Activated B cell treated with CpG ODN at 0.5 μM for 24 hours (primary cell): ENCODE data around the gene AAMP. TPM values are rescaled to one million over a fixed set of nuclear protein-coding genes. Genes with fewer than 3 reads are reported as not detected.
A peak's percentile ranks its signal among the peaks of the same experiment; 100 is the strongest.

ENCODE experiments used
- ATAC-seq: fragments of 200-7000 bp; cut with Tn5 transposase; one replicate; pipeline ENCODE4 v1.10.0; 2021; ENCODE audit warnings: low read depth, mild to moderate bottlenecking, moderate library complexity
- CTCF ChIA-PET: fragments of 350-600 bp; sonication (Branson Sonifier 250); formaldehyde crosslinking; loops from one replicate; lab custom pipeline; 2021; ENCODE audit warnings: antibody characterized with exemption; lab: Charles Lee
- POLR2A ChIA-PET: fragments of 350-600 bp; sonication (Branson Sonifier 250); formaldehyde crosslinking; loops from one replicate; lab custom pipeline; 2021; ENCODE audit warnings: antibody characterized with exemption; lab: Charles Lee
- DNase-seq: peaks from one replicate; pipeline ENCODE4 v3.0.0; 2022
- H3K27ac Mint-ChIP-seq: one replicate; pipeline ENCODE4 v1.8.0; 2020; ENCODE audit warnings: mixed read lengths
- H3K27me3 Mint-ChIP-seq: one replicate; pipeline ENCODE4 v1.8.0; 2021; ENCODE audit warnings: mixed read lengths
- H3K36me3 Mint-ChIP-seq: one replicate; pipeline ENCODE4 v1.8.0; 2021; ENCODE audit warnings: low read depth, mixed read lengths
- H3K4me1 Mint-ChIP-seq: one replicate; pipeline ENCODE4 v1.8.0; 2021; ENCODE audit warnings: mixed read lengths
- H3K4me3 Mint-ChIP-seq: one replicate; pipeline ENCODE4 v1.8.0; 2020; ENCODE audit warnings: mild to moderate bottlenecking, mixed read lengths
- H3K9me3 Mint-ChIP-seq: one replicate; pipeline ENCODE4 v1.8.0; 2020; ENCODE audit warnings: mixed read lengths
- intact Hi-C: fragments of 100-400 bp; cut with micrococcal nuclease; formaldehyde crosslinking; loops from one replicate; pipeline ENCODE4 v1.15.1; 2024
- total RNA-seq: library from RNA; stranded (reverse); gene quantifications from 2 replicates; pipeline ENCODE4 v1.2.3, GENCODE V29; 2022
- TF ChIP-seq, protein P1 (sequence below): fragments of 200-600 bp; IDR thresholded peaks from one replicate; pipeline ENCODE4 v1.8.0; 2022; ENCODE audit warnings: antibody characterized with exemption, mild to moderate bottlenecking

Gene AAMP
- total RNA-seq, 1 donor from 2014 or later, result 63.4 TPM

DNA sequence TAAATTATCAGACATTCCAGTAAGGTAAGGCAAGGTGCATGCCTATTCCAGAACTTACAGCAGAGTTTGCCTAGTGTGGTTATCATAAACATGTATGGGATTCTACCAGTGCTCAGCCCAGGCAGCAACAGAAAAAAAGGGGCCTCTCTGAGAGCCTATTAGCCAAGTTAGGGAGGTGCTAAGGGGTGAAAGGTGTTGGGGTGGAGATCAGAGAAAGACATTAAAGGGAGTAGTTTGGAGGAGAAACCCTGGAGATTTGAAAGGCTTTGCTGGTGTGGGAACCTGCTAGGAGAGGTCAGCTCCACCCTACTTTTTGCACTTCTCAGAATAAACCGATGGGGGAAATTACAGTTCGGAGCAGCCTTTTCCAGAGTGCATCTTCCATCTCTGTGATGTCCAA is 50.0 kb downstream of the AAMP start:
- ATAC-seq, result no peak
- Mint-ChIP-seq H3K27ac (peak overlapping the region; percentile 99), H3K9me3 (no peaks in the 10 kb centered on the region), H3K36me3 (peaks cover 70% of the 10 kb centered on the region), H3K27me3 (no peaks in the 10 kb centered on the region), H3K4me3 (peak overlapping the region; percentile 98), H3K4me1 (peaks cover 76% of the 10 kb centered on the region)
- TF ChIP-seq, protein P1, sequence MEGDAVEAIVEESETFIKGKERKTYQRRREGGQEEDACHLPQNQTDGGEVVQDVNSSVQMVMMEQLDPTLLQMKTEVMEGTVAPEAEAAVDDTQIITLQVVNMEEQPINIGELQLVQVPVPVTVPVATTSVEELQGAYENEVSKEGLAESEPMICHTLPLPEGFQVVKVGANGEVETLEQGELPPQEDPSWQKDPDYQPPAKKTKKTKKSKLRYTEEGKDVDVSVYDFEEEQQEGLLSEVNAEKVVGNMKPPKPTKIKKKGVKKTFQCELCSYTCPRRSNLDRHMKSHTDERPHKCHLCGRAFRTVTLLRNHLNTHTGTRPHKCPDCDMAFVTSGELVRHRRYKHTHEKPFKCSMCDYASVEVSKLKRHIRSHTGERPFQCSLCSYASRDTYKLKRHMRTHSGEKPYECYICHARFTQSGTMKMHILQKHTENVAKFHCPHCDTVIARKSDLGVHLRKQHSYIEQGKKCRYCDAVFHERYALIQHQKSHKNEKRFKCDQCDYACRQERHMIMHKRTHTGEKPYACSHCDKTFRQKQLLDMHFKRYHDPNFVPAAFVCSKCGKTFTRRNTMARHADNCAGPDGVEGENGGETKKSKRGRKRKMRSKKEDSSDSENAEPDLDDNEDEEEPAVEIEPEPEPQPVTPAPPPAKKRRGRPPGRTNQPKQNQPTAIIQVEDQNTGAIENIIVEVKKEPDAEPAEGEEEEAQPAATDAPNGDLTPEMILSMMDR, result no peak
- intact Hi-C loops, result loop anchor here (2.0 to 5.0 kb wide), 4 partner anchors 452 to 1025 kb away; partner anchors contain the start of genes CNPPD1, GLB1L, RETREG2 and RNF25
- ChIA-PET CTCF (interaction anchor here (4.4 kb wide), 1 partner anchor 10 kb away, joined by 23 read pairs; no protein-coding TSS in a partner anchor), POLR2A (interaction anchor here (0.6 to 7.9 kb wide), 5 partner anchors 10 to 956 kb away, joined by 4 to 211 read pairs (median 52); partner anchors contain the start of genes AAMP, CNPPD1, GPBAR1 and PNKD)
- no peak for DNase-seq

DNA sequence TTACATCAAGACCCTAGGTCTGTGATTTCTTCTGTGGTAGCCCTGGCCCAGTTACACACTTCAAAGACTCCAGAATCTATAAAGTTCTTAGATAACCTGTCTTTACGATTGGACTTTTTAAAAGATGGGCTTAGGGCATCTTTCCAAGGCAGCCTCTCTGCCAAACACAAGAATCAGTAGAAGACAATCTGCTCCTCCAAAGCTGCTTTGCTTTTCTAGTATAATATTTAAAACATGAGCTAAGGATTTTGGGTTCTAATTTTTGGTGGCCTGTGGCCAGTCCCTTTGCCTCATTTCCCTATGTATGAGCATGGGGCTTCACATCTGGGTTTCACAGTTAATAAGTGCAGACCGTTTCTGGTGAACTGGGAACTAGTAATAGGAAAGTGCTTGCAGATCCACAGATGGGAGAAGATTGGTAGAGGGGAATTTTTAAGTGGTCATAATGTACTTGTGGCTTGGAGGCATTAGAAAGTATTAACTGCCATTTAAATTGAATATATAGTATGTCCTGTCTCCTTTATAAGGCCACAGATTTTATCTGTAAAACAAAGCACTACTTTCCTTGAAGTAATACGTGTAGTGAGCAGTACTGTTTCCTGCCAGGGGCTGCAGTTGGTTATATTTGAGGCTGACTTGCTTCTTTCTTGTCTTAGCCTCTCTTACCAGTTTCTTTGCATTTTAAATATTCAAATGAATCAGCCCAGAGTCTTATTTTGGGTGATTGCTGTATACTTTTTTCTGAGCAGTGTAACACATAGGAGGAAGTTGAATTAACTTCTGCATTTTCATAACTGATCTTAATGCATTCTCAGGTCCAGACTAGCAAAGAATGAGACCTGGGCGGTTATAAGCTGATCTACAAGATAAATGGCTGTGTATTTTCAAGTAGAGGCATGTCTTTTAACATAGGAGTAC is 51.4 kb downstream of the AAMP start:
- DNase-seq, result no peak
- TF ChIP-seq, protein P1, result no peak
- intact Hi-C loops, result loop anchor here (1.0 to 5.0 kb wide), 5 partner anchors 11 to 1026 kb away; partner anchors contain the start of genes CNPPD1, GLB1L, RETREG2 and RNF25
- Mint-ChIP-seq H3K4me3 (peak overlapping the region; percentile 98), H3K9me3 (no peaks in the 10 kb centered on the region), H3K27ac (peak overlapping the region; percentile 99), H3K4me1 (peaks cover 62% of the 10 kb centered on the region), H3K27me3 (no peaks in the 10 kb centered on the region), H3K36me3 (peaks cover 57% of the 10 kb centered on the region)
- peak; percentile 39 for ATAC-seq
- ChIA-PET POLR2A (interaction anchor here (0.5 to 7.9 kb wide), 16 partner anchors 11 to 1159 kb away, joined by 3 to 211 read pairs (median 4); partner anchors contain the start of genes AAMP, CNPPD1, GPBAR1 and PNKD), CTCF (interaction anchor here (0.7 to 4.4 kb wide), 3 partner anchors 11 to 40 kb away, joined by 4 to 23 read pairs (median 4); no protein-coding TSS in a partner anchor)

DNA sequence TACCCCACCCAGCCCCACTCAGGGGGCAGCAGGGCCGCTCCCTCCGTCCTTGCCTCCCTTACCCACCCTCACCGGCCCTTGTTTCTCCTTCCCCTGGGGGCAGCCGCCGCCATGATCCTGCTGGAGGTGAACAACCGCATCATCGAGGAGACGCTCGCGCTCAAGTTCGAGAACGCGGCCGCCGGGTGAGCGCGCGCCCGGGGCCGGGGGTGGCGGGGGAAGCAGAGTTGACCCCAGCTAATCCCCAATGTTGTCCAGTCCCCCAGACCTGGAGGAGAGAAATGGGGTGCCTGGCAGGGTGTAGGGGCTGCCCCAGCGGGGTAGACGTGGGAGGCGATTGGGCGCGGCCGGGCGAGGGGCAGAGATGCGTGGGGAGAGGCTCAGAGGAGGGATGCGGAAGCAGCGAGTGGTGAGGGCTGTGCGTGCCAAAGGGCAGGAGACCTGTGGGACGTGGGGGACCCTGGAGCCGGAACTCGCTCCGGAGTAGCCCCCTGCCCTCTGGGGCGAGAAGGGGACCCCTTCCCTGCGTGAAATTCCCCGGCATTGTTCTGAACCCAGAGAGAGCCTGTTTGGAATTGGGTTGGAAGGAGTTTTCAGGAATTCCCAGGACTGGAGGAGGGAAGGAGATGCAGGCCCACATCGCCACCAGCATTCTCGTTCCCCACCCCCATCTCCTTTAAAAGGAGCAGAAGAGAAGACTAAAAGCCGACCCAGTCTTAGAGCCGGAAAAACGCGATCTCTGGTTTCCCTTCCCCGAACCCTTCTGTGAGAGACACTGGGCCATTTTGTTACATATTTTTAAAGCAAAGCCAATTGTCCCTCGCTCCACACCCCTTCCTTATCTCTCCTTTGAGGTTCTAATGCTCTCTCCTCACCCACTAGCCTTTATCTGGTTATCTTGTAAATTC is 52.3 kb downstream of the AAMP start:
- peak; percentile 66 for ATAC-seq
- DNase-seq, result peak; percentile 65
- ChIA-PET CTCF (interaction anchor here (0.7 to 4.4 kb wide), 5 partner anchors 12 to 52 kb away, joined by 3 to 23 read pairs (median 4); partner anchors contain the start of genes AAMP and PNKD), POLR2A (interaction anchor here (0.6 to 7.9 kb wide), 13 partner anchors 12 to 1170 kb away, joined by 3 to 211 read pairs (median 6); partner anchors contain the start of genes AAMP, CXCR1, GPBAR1 and PNKD)
- Mint-ChIP-seq H3K27me3 (no peaks in the 10 kb centered on the region), H3K27ac (peak overlapping the region; percentile 99), H3K36me3 (peaks cover 48% of the 10 kb centered on the region), H3K4me3 (peak overlapping the region; percentile 98), H3K4me1 (peaks cover 53% of the 10 kb centered on the region), H3K9me3 (no peaks in the 10 kb centered on the region)
- intact Hi-C loops, result loop anchor here (1.0 to 5.0 kb wide), 13 partner anchors 12 to 1171 kb away; partner anchors contain the start of genes AAMP, CNOT9, CNPPD1 and GLB1L
- TF ChIP-seq, protein P1, result no peak

DNA sequence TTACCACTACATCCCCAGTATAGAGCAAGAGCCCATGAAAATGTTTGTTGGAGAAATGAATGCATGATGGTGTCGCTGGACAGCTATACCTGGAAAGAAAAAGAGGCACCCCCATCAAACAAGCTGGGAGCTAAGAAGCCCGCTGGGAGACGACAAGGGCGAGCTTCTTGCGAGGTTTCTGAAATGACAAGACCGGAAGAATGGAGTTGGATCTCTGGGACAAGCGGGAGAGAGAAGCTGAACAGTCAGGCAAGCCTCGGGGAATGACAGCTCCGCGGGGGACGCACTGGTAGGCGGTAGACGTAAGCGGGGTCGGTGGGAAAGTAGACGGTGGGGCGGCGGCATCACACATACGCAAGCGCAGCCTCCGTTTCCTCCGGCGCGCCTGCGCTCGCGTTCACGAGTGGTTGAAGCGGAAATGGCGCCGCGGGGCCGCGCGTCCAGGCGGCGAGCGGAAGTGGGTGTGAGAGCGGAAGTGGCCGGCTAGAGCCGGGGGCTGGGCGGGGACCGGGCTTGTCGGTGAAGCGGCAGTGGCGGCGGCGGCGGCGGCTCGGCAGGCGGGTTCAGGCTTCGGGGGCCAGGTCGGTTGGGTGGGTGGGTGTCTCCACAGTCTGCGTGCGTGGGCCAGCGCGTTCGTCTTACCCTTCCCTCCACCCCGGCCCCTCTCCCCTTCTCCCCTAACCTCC is 53.1 kb downstream of the AAMP start, which contains the start of gene ARPC2:
Gene ARPC2 (plus strand): TSS at position 516 of the 686 bp plus-strand sequence. CDS start 282 bp downstream, outside the sequence.
- CTCF ChIA-PET, result interaction anchor here (0.8 to 1.5 kb wide), 3 partner anchors 29 to 53 kb away, joined by 3 to 5 read pairs (median 3); partner anchors contain the start of genes AAMP and PNKD
- POLR2A ChIA-PET, result interaction anchor here (0.6 to 7.9 kb wide), 16 partner anchors 13 to 1171 kb away, joined by 3 to 211 read pairs (median 4); partner anchors contain the start of genes AAMP, CXCR1, GPBAR1 and PNKD
- Mint-ChIP-seq H3K4me3 (peak within 1 kb of the TSS; percentile 98), H3K4me1 (peaks cover 45% of the 10 kb centered on the region), H3K9me3 (no peaks in the 10 kb centered on the region), H3K36me3 (peaks cover 45% of the 10 kb centered on the region), H3K27me3 (no peaks in the 10 kb centered on the region), H3K27ac (peak within 1 kb of the TSS; percentile 99)
- TF ChIP-seq, protein P1, result no peak
- DNase-seq (peak; percentile 95), ATAC-seq (peak; percentile 63)
- intact Hi-C loops, result loop anchor here (1.0 to 5.0 kb wide), 12 partner anchors 31 to 1172 kb away; partner anchors contain the start of genes AAMP, CNOT9, CNPPD1 and PNKD
